Stimulated activated CD8-positive, alpha-beta memory T cell treated with anti-CD3 and anti-CD28 coated beads, Interleukin-7, amount 100 ng/mL, for 24 hours (primary cell): ENCODE data around the gene CDX1.

Source experiments
- DNase-seq: peaks from one replicate; pipeline ENCODE4 v3.0.0-alpha.2; 2020; ENCODE audit warnings: low read depth

Gene CDX1

GRCh38 chr5:150184006-150184405, 17.4 kb downstream of the CDX1 start:
- DNase-seq = no peak

- DNase-seq = no peak
These were observed 18.7 kb downstream of the CDX1 start for GRCh38 chr5:150184990-150185912.

GRCh38 chr5:150186137-150186536, 19.6 kb downstream of the CDX1 start:
- DNase-seq = no peak

- no peak for DNase-seq
These were observed 20.3 kb downstream of the CDX1 start for GRCh38 chr5:150186897-150187296.

- no peak for DNase-seq
These were observed 21.7 kb downstream of the CDX1 start for GRCh38 chr5:150188146-150188842.

GRCh38 chr5:150189326-150189725, 22.7 kb downstream of the CDX1 start:
- DNase-seq = no peak

- DNase-seq = no peak
These were observed 23.3 kb downstream of the CDX1 start, which contains the start of gene SLC6A7 for GRCh38 chr5:150189728-150190502. Gene SLC6A7, plus strand, starts transcription at chr5:150190062. Its CDS starts 266 bp downstream, at chr5:150190328.

GRCh38 chr5:150190503-150190979, 24.0 kb downstream of the CDX1 start:
- no peak for DNase-seq

GRCh38 chr5:150190987-150191386, 24.4 kb downstream of the CDX1 start:
- DNase-seq = no peak

GRCh38 chr5:150192462-150192861, 25.9 kb downstream of the CDX1 start:
- DNase-seq = no peak

- DNase-seq = no peak
These were observed 29.3 kb downstream of the CDX1 start for GRCh38 chr5:150195736-150196485.

GRCh38 chr5:150196514-150196913, 29.9 kb downstream of the CDX1 start:
- DNase-seq = no peak

- DNase-seq = no peak
These were observed 30.4 kb downstream of the CDX1 start for GRCh38 chr5:150196986-150197385.

GRCh38 chr5:150197476-150197875, 30.9 kb downstream of the CDX1 start:
- no peak for DNase-seq

- DNase-seq = no peak
These were observed 35.9 kb downstream of the CDX1 start for GRCh38 chr5:150202501-150202900.

- DNase-seq = no peak
These were observed 37.4 kb downstream of the CDX1 start for GRCh38 chr5:150203832-150204589.

- no peak for DNase-seq
These were observed 38.0 kb downstream of the CDX1 start for GRCh38 chr5:150204590-150204960.

GRCh38 chr5:150206098-150206778, 39.7 kb downstream of the CDX1 start:
- DNase-seq = no peak

GRCh38 chr5:150206779-150207115, 40.2 kb downstream of the CDX1 start:
- no peak for DNase-seq
